ENCODE data around the gene SDSL. TPM values are rescaled to one million over a fixed set of nuclear protein-coding genes. Genes with fewer than 3 reads are reported as not detected.

SDSL gene
- total and polyA plus RNA-seq, 2 of the 4 experiments (the other 2 are of a cell fraction): 6.3 to 10.9 TPM

GRCh38 chr12:113403435-113404415 lies 18.5 kb upstream of the SDSL start, which contains the start of gene SDS:
SDS (minus strand) TSS chr12:113403887; CDS start chr12:113399708, 4,179 bp downstream.
- peaks cover 2% of the 10 kb centered on the region; the same call in 1 of the 2 replicates for H3K27me3 ChIP-seq (ENCODE audit: control insufficient read depth, insufficient read depth, low read length)
- no peaks in the 10 kb centered on the region for H3K4me1 ChIP-seq (ENCODE audit: control insufficient read depth, insufficient read depth, low read length)
- no peak within 1 kb of the TSS for H3K4ac ChIP-seq (ENCODE audit: low read depth, low read length)
- H4K91ac ChIP-seq (ENCODE audit: insufficient read depth, low read depth, low read length): no peak within 1 kb of the TSS
- intact Hi-C loops (cut with micrococcal nuclease) (no loop called here), in situ Hi-C loops (cut with MboI; ENCODE audit: low sequenced_read_pairs) (no loop called here), dilution Hi-C loops (cut with HindIII; ENCODE audit: low sequenced_read_pairs, unreplicated experiment) (no loop called here)
- ChIA-PET CTCF (no interaction called here), POLR2A (ENCODE audit: unreplicated experiment) (no interaction called here)
- no peak within 1 kb of the TSS for H3K9ac ChIP-seq (ENCODE audit: low read depth, low read length)
- 70% methylated on average over 2 of the region's 14 CpGs; no CpG with 5 or more reads in 1 of the 2 experiments for WGBS, 2 experiments (ENCODE audit: extremely low coverage in 2 of 2, insufficient read length in 1 of 2)
- H2AK5ac ChIP-seq (ENCODE audit: low read depth, low read length): no peak within 1 kb of the TSS
- no peaks in the 10 kb centered on the region for H3K79me1 ChIP-seq (ENCODE audit: low read depth in 1 of 2, low read length in 2 of 2)
- H3K27ac ChIP-seq (ENCODE audit: insufficient read depth, low read length): no peak within 1 kb of the TSS
- H3K4me3 ChIP-seq (ENCODE audit: insufficient read depth, low read depth, low read length): no peak within 1 kb of the TSS
- H3K4me2 ChIP-seq (ENCODE audit: low read depth, low read length): no peak within 1 kb of the TSS
- no peak within 1 kb of the TSS for H2AFZ ChIP-seq (replicated peaks; ENCODE audit: low read length, poor library complexity)
- H3K18ac ChIP-seq (ENCODE audit: low read depth, low read length): no peak within 1 kb of the TSS
- no peak within 1 kb of the TSS for H2BK120ac ChIP-seq (ENCODE audit: low read depth, low read length)
- no peaks in the 10 kb centered on the region for H3K36me3 ChIP-seq (ENCODE audit: control insufficient read depth, insufficient read depth, low read length)
- H2BK20ac ChIP-seq (ENCODE audit: low read depth, low read length): no peak within 1 kb of the TSS
- no peak within 1 kb of the TSS for H2BK15ac ChIP-seq (ENCODE audit: low read depth, low read length)
- H4K5ac ChIP-seq (ENCODE audit: low read depth, low read length): no peak within 1 kb of the TSS
- no peak within 1 kb of the TSS for H2BK5ac ChIP-seq (ENCODE audit: low read depth, low read length, poor library complexity, severe bottlenecking)
- DNase-seq (peak; percentile 24), ATAC-seq (ENCODE audit: low read depth) (peak; percentile 53)
- H3K9me3 ChIP-seq (ENCODE audit: control insufficient read depth, insufficient read depth, low read length): no peaks in the 10 kb centered on the region
- H3K56ac ChIP-seq (ENCODE audit: extremely low read depth, insufficient read depth, low read length): no peak within 1 kb of the TSS
- BruUV-seq (replicated peaks): no TSS peak
- no peaks in the 10 kb centered on the region for H3K9me1 ChIP-seq (ENCODE audit: insufficient read depth, low read length)
- H4K8ac ChIP-seq (ENCODE audit: low read depth in 2 of 2, low read length in 2 of 2): no peak within 1 kb of the TSS
- H3K23ac ChIP-seq (ENCODE audit: low read depth, low read length): no peak within 1 kb of the TSS
- H4K20me1 ChIP-seq (ENCODE audit: insufficient read depth, low read length): no peaks in the 10 kb centered on the region
- H2AK9ac ChIP-seq (replicated peaks; ENCODE audit: low read depth, low read length, poor library complexity): no peak within 1 kb of the TSS
- H3K14ac ChIP-seq (replicated peaks; ENCODE audit: low read depth, low read length): no peak within 1 kb of the TSS
- no peak for TF ChIP-seq SMC3 (IDR thresholded peaks at IDR 0.05; ENCODE audit: low read depth, low read length)
- no peak for TF ChIP-seq CEBPB (IDR thresholded peaks at IDR 0.05; ENCODE audit: low read depth, low read length)
- no peak for TF ChIP-seq RFX5 (IDR thresholded peaks at IDR 0.05; ENCODE audit: low read depth, low read length)
- no peak for TF ChIP-seq ELK1 (IDR thresholded peaks at IDR 0.05; ENCODE audit: borderline replicate concordance, low read depth, low read length)
- TF ChIP-seq RCOR1 (IDR thresholded peaks at IDR 0.05; ENCODE audit: insufficient replicate concordance, low read length): no peak
- no peak for TF ChIP-seq MAFK (IDR thresholded peaks at IDR 0.05; ENCODE audit: low read depth, low read length)
- TF ChIP-seq USF2 (IDR thresholded peaks at IDR 0.05; ENCODE audit: low read depth, low read length): no peak
- no peak for TF ChIP-seq MAZ (IDR thresholded peaks at IDR 0.05; ENCODE audit: borderline replicate concordance, low read depth, low read length)
- TF ChIP-seq MXI1 (IDR thresholded peaks at IDR 0.05; ENCODE audit: borderline replicate concordance, low read depth, low read length): no peak
- no peak for TF ChIP-seq CTCF (conservative IDR thresholded peaks at IDR 0.05; ENCODE audit: low read depth, low read length)
- no peak for TF ChIP-seq CHD1 (IDR thresholded peaks at IDR 0.05; ENCODE audit: low read depth, low read length)
- TF ChIP-seq RAD21 (IDR thresholded peaks at IDR 0.05; ENCODE audit: low read length): no peak
- TF ChIP-seq FOS (IDR thresholded peaks at IDR 0.05; ENCODE audit: low read depth, low read length): no peak
- no peak for TF ChIP-seq BHLHE40 (IDR thresholded peaks at IDR 0.05; ENCODE audit: low read depth, low read length)
